Measurements from ENCODE around the gene ACSBG1.

The ACSBG1 gene, protein sequence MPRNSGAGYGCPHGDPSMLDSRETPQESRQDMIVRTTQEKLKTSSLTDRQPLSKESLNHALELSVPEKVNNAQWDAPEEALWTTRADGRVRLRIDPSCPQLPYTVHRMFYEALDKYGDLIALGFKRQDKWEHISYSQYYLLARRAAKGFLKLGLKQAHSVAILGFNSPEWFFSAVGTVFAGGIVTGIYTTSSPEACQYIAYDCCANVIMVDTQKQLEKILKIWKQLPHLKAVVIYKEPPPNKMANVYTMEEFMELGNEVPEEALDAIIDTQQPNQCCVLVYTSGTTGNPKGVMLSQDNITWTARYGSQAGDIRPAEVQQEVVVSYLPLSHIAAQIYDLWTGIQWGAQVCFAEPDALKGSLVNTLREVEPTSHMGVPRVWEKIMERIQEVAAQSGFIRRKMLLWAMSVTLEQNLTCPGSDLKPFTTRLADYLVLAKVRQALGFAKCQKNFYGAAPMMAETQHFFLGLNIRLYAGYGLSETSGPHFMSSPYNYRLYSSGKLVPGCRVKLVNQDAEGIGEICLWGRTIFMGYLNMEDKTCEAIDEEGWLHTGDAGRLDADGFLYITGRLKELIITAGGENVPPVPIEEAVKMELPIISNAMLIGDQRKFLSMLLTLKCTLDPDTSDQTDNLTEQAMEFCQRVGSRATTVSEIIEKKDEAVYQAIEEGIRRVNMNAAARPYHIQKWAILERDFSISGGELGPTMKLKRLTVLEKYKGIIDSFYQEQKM

DNA sequence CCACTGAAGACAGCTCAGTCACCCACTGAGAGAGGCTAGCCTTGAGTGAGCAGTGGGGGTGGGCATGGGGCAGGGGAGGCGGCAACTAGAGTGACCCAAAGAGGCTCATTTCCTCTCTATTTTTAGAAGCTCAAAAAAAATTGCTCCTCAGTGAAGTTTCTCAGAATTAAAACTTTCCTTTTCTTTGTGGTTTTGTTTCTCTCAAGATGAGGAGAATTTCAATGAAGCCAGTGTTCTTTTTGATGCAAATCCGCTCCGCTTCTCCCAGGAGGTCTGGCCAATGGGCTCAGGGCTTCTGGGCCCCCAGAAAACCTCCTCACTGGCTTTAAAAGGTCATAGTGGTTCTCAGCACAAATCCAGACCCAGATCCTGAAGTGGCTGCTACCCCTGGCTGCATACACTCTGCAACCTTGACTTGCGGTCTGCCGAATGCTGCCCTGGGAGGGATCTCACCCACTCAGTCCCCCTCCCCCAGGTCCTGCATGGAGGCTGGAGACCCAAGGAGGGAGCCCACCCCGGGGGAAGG, at the start of gene ACSBG1:
ACSBG1 (minus strand) TSS at position 51 of the 526 bp plus-strand sequence. CDS start 64 bp downstream, outside the sequence.
- TF ChIP-seq, protein P1, sequence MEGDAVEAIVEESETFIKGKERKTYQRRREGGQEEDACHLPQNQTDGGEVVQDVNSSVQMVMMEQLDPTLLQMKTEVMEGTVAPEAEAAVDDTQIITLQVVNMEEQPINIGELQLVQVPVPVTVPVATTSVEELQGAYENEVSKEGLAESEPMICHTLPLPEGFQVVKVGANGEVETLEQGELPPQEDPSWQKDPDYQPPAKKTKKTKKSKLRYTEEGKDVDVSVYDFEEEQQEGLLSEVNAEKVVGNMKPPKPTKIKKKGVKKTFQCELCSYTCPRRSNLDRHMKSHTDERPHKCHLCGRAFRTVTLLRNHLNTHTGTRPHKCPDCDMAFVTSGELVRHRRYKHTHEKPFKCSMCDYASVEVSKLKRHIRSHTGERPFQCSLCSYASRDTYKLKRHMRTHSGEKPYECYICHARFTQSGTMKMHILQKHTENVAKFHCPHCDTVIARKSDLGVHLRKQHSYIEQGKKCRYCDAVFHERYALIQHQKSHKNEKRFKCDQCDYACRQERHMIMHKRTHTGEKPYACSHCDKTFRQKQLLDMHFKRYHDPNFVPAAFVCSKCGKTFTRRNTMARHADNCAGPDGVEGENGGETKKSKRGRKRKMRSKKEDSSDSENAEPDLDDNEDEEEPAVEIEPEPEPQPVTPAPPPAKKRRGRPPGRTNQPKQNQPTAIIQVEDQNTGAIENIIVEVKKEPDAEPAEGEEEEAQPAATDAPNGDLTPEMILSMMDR (IDR thresholded peaks at IDR 0.05) = no peak

DNA sequence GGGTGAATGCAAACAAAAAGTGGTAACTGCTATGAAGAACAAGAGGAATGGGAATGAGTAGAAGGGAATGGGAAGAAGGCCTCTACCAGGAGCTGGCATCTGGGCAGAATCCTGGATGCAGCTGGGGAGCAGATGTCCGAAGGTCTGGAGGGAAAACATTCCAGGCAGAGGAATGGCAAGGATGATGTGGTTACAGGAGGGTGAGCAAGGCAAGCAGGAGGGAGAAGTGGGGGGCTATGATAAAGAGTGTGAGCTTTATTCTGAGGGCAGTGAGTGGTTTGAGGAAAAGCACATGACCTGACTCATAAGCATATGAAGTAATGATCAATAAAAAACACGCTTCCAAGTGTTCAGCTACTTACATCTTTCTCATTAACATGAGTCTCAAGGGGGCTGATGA, 48.0 kb upstream of the ACSBG1 start:
- TF ChIP-seq, protein P1 (IDR thresholded peaks at IDR 0.05) = no peak

DNA sequence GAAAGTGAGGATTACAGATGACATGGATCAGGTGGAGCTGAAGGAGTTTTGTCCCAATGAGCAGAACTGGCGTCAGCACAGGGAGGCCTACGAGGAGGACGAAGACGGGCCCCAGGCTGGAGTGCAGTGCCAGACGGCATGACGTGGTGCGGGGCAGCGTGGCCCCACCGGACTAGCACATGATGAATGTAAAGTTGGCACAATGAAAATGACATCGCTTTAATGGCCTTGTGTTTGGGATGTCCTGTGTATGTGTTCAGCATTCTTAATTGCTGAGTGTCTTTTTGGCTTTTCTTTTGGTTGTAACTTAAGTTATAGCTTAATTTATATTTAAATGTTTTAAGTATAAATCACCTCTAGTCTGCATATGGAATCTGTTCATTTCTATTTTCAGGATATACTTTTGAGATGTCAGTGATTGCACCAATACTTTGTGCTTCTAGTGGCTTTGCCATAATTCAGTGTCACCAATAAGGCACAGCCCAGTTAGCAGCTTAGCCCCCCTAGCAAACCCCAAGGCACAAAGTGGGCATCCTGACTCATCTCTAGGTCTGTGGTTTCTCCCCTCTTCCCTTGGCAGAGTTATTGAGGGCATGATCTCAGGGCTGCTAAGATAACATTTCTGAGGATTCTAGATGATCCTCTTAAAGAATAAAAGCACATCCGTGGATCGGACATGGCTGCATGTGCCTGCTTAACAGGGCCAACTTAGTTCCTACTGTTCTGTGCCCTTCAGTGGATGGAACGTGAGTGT, 46.1 kb upstream of the ACSBG1 start:
- TF ChIP-seq, protein P1 (IDR thresholded peaks at IDR 0.05) = no peak

DNA sequence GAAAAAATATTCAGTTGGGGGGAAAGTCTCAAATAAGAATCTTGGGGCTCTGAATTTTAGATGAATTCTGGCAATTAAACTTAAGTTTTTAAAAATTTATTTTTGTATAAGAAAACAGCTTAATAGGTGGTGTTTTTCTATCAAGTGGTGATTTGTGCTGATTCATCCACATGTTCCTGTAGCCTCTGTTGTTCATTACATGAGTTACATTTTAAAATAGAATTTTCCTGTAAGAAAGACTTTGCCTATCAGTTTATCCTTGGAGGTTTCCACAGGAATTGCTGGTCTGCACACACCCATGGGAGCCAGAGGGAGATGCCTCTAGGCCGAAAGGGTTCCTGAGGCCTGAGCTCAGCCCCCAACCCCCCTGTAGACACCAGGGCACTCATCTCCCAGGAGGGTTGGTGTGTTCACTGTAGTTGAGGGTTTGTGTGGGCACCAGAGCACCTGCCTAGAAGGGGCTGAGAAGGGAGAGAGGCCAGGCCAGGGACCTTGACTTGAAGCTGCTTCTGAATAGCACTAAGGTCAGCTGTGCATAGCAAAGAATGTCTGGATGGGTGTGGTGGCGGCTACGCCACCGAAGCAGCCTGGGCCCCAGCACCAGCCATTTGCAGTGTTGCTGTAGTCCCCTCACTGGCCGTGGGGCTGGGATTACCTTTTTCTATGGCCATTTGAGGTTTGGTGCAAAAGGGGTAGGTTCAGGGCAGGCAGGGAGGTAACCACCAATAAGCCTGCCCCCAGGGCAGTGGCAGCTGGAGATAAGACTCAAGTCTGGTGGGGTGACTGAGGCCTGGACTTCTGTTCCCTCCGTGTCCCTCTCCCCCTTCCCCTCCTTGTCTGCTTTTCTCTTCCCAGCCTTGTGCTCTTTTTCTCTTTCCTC, 41.9 kb upstream of the ACSBG1 start:
- TF ChIP-seq, protein P1 (IDR thresholded peaks at IDR 0.05) = no peak

DNA sequence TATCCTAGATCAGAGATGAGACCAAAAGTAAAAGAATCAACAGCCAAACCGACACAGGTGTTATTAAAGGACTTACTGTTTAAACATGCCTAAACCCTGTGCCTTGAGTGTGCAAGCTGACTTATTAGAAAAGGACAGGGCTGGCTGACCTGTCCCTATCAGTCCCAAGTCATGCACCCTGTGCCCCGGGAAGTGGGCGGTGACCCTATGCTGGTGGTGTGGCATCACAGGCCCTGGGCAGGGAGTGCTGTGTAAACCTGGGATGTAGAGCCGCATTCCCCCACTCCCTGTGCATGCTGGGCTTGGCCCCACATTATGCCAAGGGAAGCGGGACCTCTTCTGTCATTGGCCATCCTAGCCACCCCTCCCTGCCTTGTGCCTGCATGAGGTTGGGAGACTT, 40.6 kb upstream of the ACSBG1 start:
- TF ChIP-seq, protein P1 (IDR thresholded peaks at IDR 0.05) = no peak

DNA sequence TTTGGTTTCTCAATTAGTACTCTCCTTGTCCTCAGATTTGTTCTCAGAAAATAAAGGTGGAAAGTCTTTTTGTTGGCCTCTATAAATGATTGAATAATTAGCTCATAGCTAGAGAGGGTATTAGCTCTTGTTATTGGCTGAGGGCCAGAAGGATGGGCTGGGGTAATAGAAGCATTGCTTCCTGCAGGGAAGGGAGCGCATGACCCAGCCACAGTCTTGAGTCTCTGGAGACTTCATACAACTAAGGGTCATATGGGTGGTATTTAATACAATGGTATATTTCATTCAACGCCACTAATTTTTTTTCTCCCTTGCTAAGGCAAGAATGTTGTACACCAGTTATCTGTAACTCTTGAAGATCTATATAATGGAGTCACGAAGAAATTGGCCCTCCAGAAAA, 38.4 kb upstream of the ACSBG1 start:
- TF ChIP-seq, protein P1 (IDR thresholded peaks at IDR 0.05) = no peak
